ENCODE measurements around the gene RFXANK.
"Not testable (repeated sequence)": the region's sequence is repeated elsewhere in the genome, so short reads cannot be mapped to it uniquely, and the experiment has no call there.

RFXANK gene

GRCh38 chr19:19192078-19192882 lies at the start of gene RFXANK, which contains the start of gene BORCS8:
Gene RFXANK (plus strand): TSS chr19:19192258. CDS start chr19:19193947, 1,689 bp downstream.
Gene BORCS8 (minus strand): TSS chr19:19192152. CDS start chr19:19192117, 35 bp downstream.
- DNase-seq (ENCODE audit: low spot score), result peak; percentile 97
- no peak for TF ChIP-seq CTCF (IDR thresholded peaks at IDR 0.05; ENCODE audit: extremely low read depth, insufficient read depth, missing control alignments)
- in situ Hi-C loops (cut with MboI; ENCODE audit: low pct_unique_long_range_greater_than_20kb, low sequenced_read_pairs, unreplicated experiment), result no loop called here

GRCh38 chr19:19142347-19142746 lies 49.7 kb upstream of the RFXANK start:
- in situ Hi-C loops (cut with MboI; ENCODE audit: low pct_unique_long_range_greater_than_20kb, low sequenced_read_pairs, unreplicated experiment), result no loop called here
- no peak for DNase-seq (ENCODE audit: low spot score)
- TF ChIP-seq CTCF (IDR thresholded peaks at IDR 0.05; ENCODE audit: extremely low read depth, insufficient read depth, missing control alignments), result no peak

GRCh38 chr19:19145281-19145680 lies 46.8 kb upstream of the RFXANK start:
- no peak for TF ChIP-seq CTCF (IDR thresholded peaks at IDR 0.05; ENCODE audit: extremely low read depth, insufficient read depth, missing control alignments)
- in situ Hi-C loops (cut with MboI; ENCODE audit: low pct_unique_long_range_greater_than_20kb, low sequenced_read_pairs, unreplicated experiment), result no loop called here
- DNase-seq (ENCODE audit: low spot score), result no peak

GRCh38 chr19:19145684-19146608 lies 46.1 kb upstream of the RFXANK start:
- in situ Hi-C loops (cut with MboI; ENCODE audit: low pct_unique_long_range_greater_than_20kb, low sequenced_read_pairs, unreplicated experiment), result no loop called here

GRCh38 chr19:19146865-19147264 lies 45.2 kb upstream of the RFXANK start:
- in situ Hi-C loops (cut with MboI; ENCODE audit: low pct_unique_long_range_greater_than_20kb, low sequenced_read_pairs, unreplicated experiment), result no loop called here
- DNase-seq (ENCODE audit: low spot score), result no peak
- TF ChIP-seq CTCF (IDR thresholded peaks at IDR 0.05; ENCODE audit: extremely low read depth, insufficient read depth, missing control alignments), result no peak

More at GRCh38 chr19:19145684-19146608, 46.1 kb upstream of the RFXANK start:
- TF ChIP-seq CTCF (IDR thresholded peaks at IDR 0.05; ENCODE audit: extremely low read depth, insufficient read depth, missing control alignments), result peak; percentile 95
- DNase-seq (ENCODE audit: low spot score), result peak; percentile 89

- in situ Hi-C loops (cut with MboI; ENCODE audit: low pct_unique_long_range_greater_than_20kb, low sequenced_read_pairs, unreplicated experiment), result no loop called here
- TF ChIP-seq CTCF (IDR thresholded peaks at IDR 0.05; ENCODE audit: extremely low read depth, insufficient read depth, missing control alignments), result no peak
- no peak for DNase-seq (ENCODE audit: low spot score)
Observed at GRCh38 chr19:19147344-19147743, 44.7 kb upstream of the RFXANK start.

GRCh38 chr19:19148504-19148903 lies 43.6 kb upstream of the RFXANK start:
- DNase-seq (ENCODE audit: low spot score); in situ Hi-C loops (cut with MboI; ENCODE audit: low pct_unique_long_range_greater_than_20kb, low sequenced_read_pairs, unreplicated experiment): not testable (repeated sequence)

Data from GM13977 (cell line).